Measurements from ENCODE around the gene ST6GALNAC1. TPM values are rescaled to one million over a fixed set of nuclear protein-coding genes. Genes with fewer than 3 reads are reported as not detected.

ST6GALNAC1 gene
- total and polyA plus RNA-seq, 2 of the 13 experiments (the other 11 are each of a cell fraction or from before 2014, with no cell fraction given), result not detected

- TF ChIP-seq ATF3 (CRISPR knock-in tag; IDR thresholded peaks at IDR 0.05) (no peak), ZBTB26 (CRISPR knock-in tag; IDR thresholded peaks at IDR 0.05; ENCODE audit: borderline replicate concordance) (no peak), TFDP2 (CRISPR knock-in tag; IDR thresholded peaks at IDR 0.05) (no peak), ZNF598 (CRISPR knock-in tag; IDR thresholded peaks at IDR 0.05; ENCODE audit: borderline replicate concordance) (no peak), ZNF703 (CRISPR knock-in tag; IDR thresholded peaks at IDR 0.05; ENCODE audit: borderline replicate concordance) (no peak), ZBTB2 (CRISPR knock-in tag; IDR thresholded peaks at IDR 0.05; ENCODE audit: low read depth) (no peak), ATF7-NPFF (CRISPR knock-in tag; IDR thresholded peaks at IDR 0.05; ENCODE audit: low read depth) (no peak), HMGXB4 (CRISPR knock-in tag; IDR thresholded peaks at IDR 0.05; ENCODE audit: borderline replicate concordance in 1 of 2, low read depth in 1 of 2) (0 out of 4 replicates have a peak, but pooled peaks of 1 of the 2 experiments have one; percentile 54), FOXA3 (CRISPR knock-in tag; IDR thresholded peaks at IDR 0.05) (0 out of 2 replicates have a peak, but pooled peaks have one; percentile 14), ZNF317 (CRISPR knock-in tag; IDR thresholded peaks at IDR 0.05) (no peak), SMARCC2 (IDR thresholded peaks at IDR 0.05) (no peak), TBX2 (CRISPR knock-in tag; IDR thresholded peaks at IDR 0.05; ENCODE audit: borderline replicate concordance) (peak; percentile 39; the same call in 1 of the 2 replicates), FUBP1 (CRISPR knock-in tag; IDR thresholded peaks at IDR 0.05; ENCODE audit: borderline replicate concordance) (no peak), ZNF724P (CRISPR knock-in tag; IDR thresholded peaks at IDR 0.05; ENCODE audit: borderline replicate concordance) (no peak), JUND (CRISPR knock-in tag; IDR thresholded peaks at IDR 0.05) (no peak), ZNF331 (CRISPR knock-in tag; IDR thresholded peaks at IDR 0.05) (peak; percentile 60; the same call in 1 of the 2 replicates), ZBTB39 (CRISPR knock-in tag; IDR thresholded peaks at IDR 0.05) (no peak)
Measured at GRCh38 chr17:76623271-76624146, 20.0 kb downstream of the ST6GALNAC1 start (continued).

All from HepG2 (cell line).